ENCODE data around the gene UBE2J1. TPM values are rescaled to one million over a fixed set of nuclear protein-coding genes. Genes with fewer than 3 reads are reported as not detected.

The UBE2J1 gene
- total RNA-seq, 6 experiments from 2014 or later: 35.9 to 45.2 (median 41.9) TPM

GRCh38 chr6:89335164-89335563 is 17.4 kb downstream of the UBE2J1 start:
- TF ChIP-seq CTCF (IDR thresholded peaks at IDR 0.05): no peak

GRCh38 chr6:89330910-89331309 is 21.6 kb downstream of the UBE2J1 start:
- Mint-ChIP-seq H3K27me3 (ENCODE audit: insufficient read depth) (no peaks in the 10 kb centered on the region), H3K36me3 (ENCODE audit: low read depth) (peaks cover 36% of the 10 kb centered on the region), H3K4me1 (ENCODE audit: low read depth) (no peaks in the 10 kb centered on the region; the same call in 1 of the 2 replicates), H3K27ac (no peak overlapping the region), H3K9me3 (no peaks in the 10 kb centered on the region), H3K4me3 (no peak overlapping the region)
- DNase-seq: no peak
- TF ChIP-seq CTCF (IDR thresholded peaks at IDR 0.05): no peak

More at GRCh38 chr6:89335164-89335563, 17.4 kb downstream of the UBE2J1 start:
- no peak overlapping the region for H3K4me3 Mint-ChIP-seq
- H3K9me3 Mint-ChIP-seq: no peaks in the 10 kb centered on the region
- H3K27ac Mint-ChIP-seq: no peak overlapping the region
- H3K27me3 Mint-ChIP-seq (ENCODE audit: insufficient read depth): no peaks in the 10 kb centered on the region
- no peak for DNase-seq
- H3K4me1 Mint-ChIP-seq (ENCODE audit: low read depth): peaks cover 6% of the 10 kb centered on the region
- H3K36me3 Mint-ChIP-seq (ENCODE audit: low read depth): peaks cover 25% of the 10 kb centered on the region

GRCh38 chr6:89328976-89329375 is 23.5 kb downstream of the UBE2J1 start:
- no peaks in the 10 kb centered on the region for H3K27me3 Mint-ChIP-seq (ENCODE audit: insufficient read depth)
- no peak for TF ChIP-seq CTCF (IDR thresholded peaks at IDR 0.05)
- no peak overlapping the region for H3K4me3 Mint-ChIP-seq
- H3K36me3 Mint-ChIP-seq (ENCODE audit: low read depth): peaks cover 36% of the 10 kb centered on the region
- no peaks in the 10 kb centered on the region; the same call in 1 of the 2 replicates for H3K4me1 Mint-ChIP-seq (ENCODE audit: low read depth)
- no peak for DNase-seq
- no peak overlapping the region for H3K27ac Mint-ChIP-seq
- H3K9me3 Mint-ChIP-seq: no peaks in the 10 kb centered on the region

- Mint-ChIP-seq H3K27me3 (ENCODE audit: insufficient read depth) (no peaks in the 10 kb centered on the region), H3K4me1 (ENCODE audit: low read depth) (no peaks in the 10 kb centered on the region), H3K27ac (no peak overlapping the region), H3K36me3 (ENCODE audit: low read depth) (peaks cover 32% of the 10 kb centered on the region), H3K4me3 (no peak overlapping the region), H3K9me3 (no peaks in the 10 kb centered on the region)
- no peak for TF ChIP-seq CTCF (IDR thresholded peaks at IDR 0.05)
- no peak for DNase-seq
These were observed 28.2 kb downstream of the UBE2J1 start for GRCh38 chr6:89324304-89324703.

- DNase-seq: no peak
- no peaks in the 10 kb centered on the region for H3K9me3 Mint-ChIP-seq
- no peaks in the 10 kb centered on the region for H3K4me1 Mint-ChIP-seq (ENCODE audit: low read depth)
- peaks cover 26% of the 10 kb centered on the region for H3K36me3 Mint-ChIP-seq (ENCODE audit: low read depth)
- H3K4me3 Mint-ChIP-seq: no peak overlapping the region
- no peak for TF ChIP-seq CTCF (IDR thresholded peaks at IDR 0.05)
- no peaks in the 10 kb centered on the region for H3K27me3 Mint-ChIP-seq (ENCODE audit: insufficient read depth)
- H3K27ac Mint-ChIP-seq: no peak overlapping the region
These were observed 29.0 kb downstream of the UBE2J1 start for GRCh38 chr6:89323511-89323971.

Data from HFFc6 (cell line).